HG03354 (cell line): ENCODE data around the gene ZNRF3.

ENCODE experiments used
- ATAC-seq: cut with Tn5 transposase; IDR thresholded peaks from one replicate; pipeline ENCODE4 v1.9.1; 2021; ENCODE audit warnings: mild to moderate bottlenecking; ENCODE audit not compliant: unreplicated experiment, poor library complexity, severe bottlenecking

ZNRF3 gene

GRCh38 chr22:29096736-29097669 is 213.6 kb downstream of the ZNRF3 start:
- ATAC-seq: no peak

GRCh38 chr22:29098296-29098695 is 214.9 kb downstream of the ZNRF3 start:
- no peak for ATAC-seq

DNA sequence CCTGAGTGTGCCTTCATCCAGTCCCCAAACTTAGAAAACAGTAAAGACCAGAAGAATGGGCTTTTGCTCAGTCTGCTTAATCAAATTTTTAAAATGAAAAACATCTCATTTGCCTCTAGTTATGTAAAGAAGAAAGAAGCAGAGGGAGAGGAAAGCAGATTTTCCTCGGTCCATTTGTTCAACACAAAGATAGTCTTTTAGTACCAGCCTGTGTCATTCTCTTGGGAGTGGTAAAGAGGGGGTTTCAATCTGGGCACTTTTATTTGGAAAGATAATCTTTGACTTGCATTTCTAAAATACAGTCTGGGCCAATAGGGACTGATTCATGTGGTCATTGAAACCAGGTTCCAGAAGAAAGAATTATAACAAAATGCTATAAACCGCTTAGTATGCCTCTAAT is 218.9 kb downstream of the ZNRF3 start:
- ATAC-seq: no peak

DNA sequence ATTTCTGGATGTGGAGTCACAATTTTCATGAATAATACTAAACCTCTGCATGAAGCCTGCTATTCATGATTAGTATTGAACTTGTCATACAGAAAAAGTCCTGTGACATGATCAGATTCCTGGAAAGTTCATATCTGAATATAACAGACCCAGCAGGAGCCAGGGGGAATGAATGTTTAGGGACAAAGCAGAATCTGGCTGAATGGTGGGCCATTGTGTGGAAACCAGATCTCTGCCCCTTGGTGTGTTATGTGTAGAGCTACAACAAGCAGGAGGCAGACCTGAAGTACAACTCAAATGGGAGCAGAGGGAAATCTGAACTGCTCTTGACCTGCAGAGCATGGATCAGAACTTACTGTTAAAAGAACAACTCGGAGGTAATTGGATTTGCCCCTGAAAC is 219.7 kb downstream of the ZNRF3 start:
- ATAC-seq: no peak

GRCh38 chr22:29105468-29105867 is 222.1 kb downstream of the ZNRF3 start:
- no peak for ATAC-seq

GRCh38 chr22:29106839-29107238 is 223.5 kb downstream of the ZNRF3 start:
- no peak for ATAC-seq
